Measurements from ENCODE around the gene PIBF1.
"Not testable (repeated sequence)": the region's sequence is repeated elsewhere in the genome, so short reads cannot be mapped to it uniquely, and the experiment has no call there.

PIBF1 gene

DNA sequence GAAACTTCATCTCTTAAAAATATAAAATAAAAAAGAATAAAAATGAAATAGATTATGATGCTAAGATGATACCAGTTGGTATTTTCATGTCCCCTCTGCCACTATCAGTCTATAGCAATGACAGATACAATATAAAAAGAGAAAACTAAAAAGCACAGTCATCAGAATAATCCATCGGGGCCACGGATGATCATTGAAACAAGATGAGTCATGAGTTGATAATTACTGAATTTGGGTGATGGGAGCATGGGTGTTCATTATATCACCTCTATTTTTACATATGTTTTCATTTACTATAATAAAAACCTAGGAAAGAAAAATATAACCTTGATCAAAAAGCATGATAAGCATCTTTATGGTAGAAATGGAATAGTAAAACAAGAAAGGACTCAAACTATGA, 41.1 kb downstream of the PIBF1 start:
- no peak for DNase-seq (ENCODE audit: low spot score)

GRCh38 chr13:72823724-72824123, 41.8 kb downstream of the PIBF1 start:
- no peak for DNase-seq (ENCODE audit: low spot score)

- no peak for DNase-seq (ENCODE audit: low spot score)
These were observed 52.7 kb downstream of the PIBF1 start for GRCh38 chr13:72834601-72835000.

GRCh38 chr13:72839831-72840426, 58.0 kb downstream of the PIBF1 start:
- peak; percentile 74 for DNase-seq (ENCODE audit: low spot score)

GRCh38 chr13:72842991-72843390, 61.1 kb downstream of the PIBF1 start:
- DNase-seq (ENCODE audit: low spot score) = no peak

DNA sequence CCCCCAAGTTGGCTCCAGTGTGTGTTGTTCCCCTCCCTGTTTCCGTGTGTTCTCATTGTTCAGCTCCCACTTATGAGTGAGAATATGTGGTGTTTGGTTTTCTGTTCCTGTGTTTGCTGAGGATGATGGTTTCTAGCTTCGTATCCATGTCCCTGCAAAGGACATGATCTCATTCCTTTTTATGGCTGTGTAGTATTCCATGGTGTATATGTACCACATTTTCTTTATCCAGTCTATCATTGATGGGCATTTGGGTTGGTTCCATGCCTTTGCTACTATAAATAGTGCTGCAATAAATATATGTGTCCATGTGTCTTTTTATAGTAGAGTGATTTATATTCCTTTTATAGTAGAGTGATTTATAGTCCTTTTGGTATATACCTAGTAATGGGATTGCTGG, 63.2 kb downstream of the PIBF1 start:
- DNase-seq (ENCODE audit: low spot score) = not testable (repeated sequence)

DNA sequence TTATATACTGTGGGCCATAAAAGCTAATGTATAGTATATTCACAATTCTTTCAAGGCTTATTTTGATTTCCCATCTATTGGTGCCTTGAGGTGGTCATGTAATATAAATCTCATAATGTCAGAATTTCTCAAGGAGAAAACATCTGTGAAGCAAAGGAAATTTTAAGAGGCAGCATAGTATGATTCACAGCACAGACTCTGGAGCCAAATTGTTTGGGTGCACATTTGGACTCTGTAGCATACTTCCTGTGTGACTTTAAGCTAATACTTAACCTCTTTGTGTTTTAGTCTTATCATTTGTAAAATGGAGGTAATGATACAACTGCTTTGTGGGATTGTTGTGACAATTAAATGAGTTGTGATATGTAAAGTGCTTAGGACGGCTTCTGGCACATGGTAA, 67.6 kb downstream of the PIBF1 start:
- DNase-seq (ENCODE audit: low spot score) = peak; percentile 25

DNA sequence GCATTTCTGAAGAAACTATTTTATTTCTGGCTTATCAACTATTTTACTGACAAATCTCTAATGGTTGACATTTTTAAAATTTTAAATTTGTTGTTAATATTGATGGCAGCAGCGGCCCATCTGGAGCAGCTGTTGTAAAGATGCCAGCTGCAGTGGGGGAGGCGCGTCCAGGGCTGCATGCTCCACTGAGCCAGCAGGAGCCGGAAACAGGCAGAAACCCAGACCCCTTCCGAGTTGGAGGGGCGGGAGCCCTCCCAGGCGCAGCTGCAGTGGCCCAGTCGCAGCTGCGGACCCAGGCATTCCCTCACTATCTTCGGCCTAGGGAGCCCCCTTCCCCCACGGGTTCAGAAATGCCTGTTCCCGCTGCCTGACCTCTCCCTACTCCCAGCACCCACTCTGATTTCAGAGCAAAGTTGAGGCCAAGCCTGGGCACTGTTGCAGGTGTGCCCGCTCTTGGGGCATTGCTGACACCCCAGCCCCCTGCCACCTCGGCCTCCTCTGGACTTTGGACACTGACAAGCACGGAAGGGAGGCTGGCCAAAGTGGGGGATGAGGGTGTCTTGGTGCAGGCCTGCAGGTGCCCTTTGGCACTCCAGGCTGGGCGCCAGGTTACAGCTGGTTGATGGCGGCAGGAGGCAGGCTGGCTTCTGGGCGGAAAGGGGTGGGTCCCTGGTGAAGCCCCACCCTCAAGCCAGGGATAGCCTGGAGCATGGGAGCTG, 69.2 kb downstream of the PIBF1 start:
- no peak for DNase-seq (ENCODE audit: low spot score)

GRCh38 chr13:72851678-72852014, 69.7 kb downstream of the PIBF1 start:
- no peak for DNase-seq (ENCODE audit: low spot score)

DNA sequence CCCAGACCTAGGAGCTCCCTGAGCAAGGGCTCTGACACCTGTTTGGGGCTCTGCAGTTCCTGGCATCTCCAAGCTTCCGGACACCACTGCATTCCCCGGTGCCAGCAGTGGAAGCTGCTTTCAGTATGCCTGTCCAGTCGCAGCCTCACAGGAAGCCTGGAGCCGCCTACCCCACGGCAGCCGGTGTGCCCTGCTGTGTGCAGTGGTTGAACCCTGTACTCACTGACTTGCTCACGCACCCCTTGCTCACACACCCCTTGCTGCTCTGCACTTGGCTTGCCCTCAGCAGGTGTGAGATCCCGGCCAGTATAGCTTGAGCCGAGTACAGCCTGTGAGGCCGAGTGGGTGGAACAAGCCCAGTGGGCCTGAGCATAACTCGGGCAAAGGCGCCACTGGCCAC, 70.3 kb downstream of the PIBF1 start:
- no peak for DNase-seq (ENCODE audit: low spot score)

GRCh38 chr13:72853000-72853399, 71.1 kb downstream of the PIBF1 start:
- DNase-seq (ENCODE audit: low spot score) = no peak

DNA sequence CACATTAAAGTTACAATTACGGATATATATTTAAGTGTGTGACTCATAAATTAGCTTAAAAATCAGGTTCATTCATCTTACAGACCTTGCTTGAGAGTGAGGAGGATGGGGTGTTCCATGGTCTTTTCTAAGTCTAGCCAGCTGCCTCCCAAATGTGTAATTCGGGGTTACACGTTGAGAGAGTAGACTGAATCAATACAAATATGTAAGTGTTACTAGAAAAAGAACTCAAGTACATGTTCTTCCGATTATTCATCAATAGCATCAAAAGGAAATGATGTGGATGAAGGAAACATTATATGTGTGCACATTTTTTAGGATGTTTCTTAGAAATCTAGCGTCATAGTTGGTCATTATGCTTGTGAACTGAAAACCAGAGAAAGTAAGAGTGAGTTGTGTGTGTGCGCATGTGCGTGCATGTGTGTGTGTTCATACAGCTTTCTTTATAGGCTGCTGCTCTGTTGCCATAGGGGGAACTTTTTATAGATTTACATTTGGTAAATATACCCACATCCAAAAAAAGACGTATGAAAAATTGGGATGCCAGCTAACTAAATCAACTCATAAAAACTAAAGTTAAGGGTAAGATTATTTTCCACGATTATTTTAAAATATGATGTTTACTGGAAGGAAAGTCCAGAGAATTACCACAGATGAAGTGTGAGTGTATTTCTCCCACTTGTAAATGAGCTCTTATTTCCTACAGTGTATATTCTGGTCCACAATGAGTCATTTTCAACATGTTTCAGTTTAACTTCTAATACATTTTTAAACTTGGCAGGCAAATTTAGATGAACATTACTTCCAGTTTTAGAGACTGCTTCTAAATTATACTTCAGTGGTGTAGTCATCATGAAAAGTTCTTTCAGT, 82.4 kb downstream of the PIBF1 start:
- peak; percentile 45 for DNase-seq (ENCODE audit: low spot score)

DNA sequence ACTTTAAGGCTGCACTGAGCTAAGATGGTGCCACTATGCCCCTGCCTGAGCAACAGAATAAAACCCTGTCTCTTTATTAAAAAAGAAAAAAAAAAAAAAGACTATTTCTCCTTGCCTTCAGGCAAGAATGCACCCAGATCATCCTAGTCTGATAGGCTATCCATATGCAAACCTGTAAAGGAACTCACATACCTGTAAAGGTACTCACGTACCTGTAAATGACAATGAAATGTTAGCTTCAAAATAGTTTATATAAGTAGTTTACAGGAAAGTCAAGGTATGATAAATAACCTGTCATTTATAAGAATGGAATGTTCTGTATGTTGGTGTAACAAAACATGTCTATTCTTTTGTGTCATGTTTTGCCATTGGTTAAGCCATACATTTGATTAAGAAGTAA, 86.3 kb downstream of the PIBF1 start:
- no peak for DNase-seq (ENCODE audit: low spot score)

- DNase-seq (ENCODE audit: low spot score) = no peak
These were observed 93.3 kb downstream of the PIBF1 start for GRCh38 chr13:72875233-72875632.

DNA sequence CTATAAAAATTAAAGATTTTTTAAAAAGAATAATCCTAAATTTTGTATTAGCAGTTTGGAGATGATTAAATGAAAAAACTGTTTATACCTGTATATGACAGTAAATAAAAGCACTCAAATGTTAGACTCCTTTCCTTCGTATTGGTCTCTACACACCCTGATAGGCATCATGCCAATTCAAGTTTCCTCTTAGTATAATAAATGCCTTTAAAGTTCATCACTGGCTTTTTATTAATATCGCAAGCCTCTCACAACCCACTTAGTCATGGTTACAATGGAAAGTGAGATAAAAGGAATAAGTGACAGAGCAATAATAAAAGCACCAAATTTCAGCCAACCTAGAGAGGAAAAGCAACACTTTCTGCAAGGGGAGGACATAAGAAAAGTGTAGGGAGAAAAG, 102.2 kb downstream of the PIBF1 start:
- DNase-seq (ENCODE audit: low spot score) = no peak

- peak; percentile 2 for DNase-seq (ENCODE audit: low spot score)
These were observed 104.5 kb downstream of the PIBF1 start for GRCh38 chr13:72886272-72887067.

DNA sequence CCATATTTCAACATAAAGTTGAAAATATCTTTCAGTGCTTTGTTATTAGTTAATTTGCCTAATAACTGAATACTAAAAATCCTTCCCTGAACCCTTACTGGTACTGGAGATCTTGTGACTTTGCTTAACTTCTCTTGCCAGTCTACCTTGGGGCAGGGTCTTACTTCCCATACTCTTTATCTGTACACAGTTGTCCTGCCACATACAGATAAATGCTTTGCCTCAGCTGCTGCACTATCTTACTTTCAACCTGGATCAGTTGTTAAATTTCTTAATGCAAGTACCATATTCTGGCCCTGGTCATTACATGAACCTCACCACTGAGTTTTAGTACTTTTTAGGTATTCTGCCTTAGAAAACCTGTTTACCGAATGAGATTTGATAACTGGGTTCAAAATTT, 107.6 kb downstream of the PIBF1 start:
- no peak for DNase-seq (ENCODE audit: low spot score)

- no peak for DNase-seq (ENCODE audit: low spot score)
These were observed 108.6 kb downstream of the PIBF1 start for GRCh38 chr13:72890546-72890945.

DNA sequence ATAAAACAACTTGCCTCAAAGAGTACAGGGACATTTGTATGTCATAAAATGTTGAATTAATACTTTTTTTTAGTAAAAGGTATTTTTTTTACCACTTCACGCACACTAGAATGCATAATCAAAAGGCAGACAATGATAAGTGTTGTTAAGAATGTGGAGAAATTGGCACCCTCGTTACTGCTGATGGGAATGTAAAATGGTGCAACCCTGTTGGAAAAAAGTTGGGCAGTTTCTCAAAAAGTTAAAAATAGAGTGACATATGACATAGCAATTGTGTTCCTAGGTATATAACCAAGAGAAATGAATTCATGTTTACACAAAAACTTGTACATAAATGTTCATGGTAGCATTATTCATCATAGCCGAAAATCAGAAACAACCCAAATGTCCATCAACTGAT, 109.5 kb downstream of the PIBF1 start:
- no peak for DNase-seq (ENCODE audit: low spot score)

GRCh38 chr13:72896869-72897268, 114.9 kb downstream of the PIBF1 start:
- no peak for DNase-seq (ENCODE audit: low spot score)

DNA sequence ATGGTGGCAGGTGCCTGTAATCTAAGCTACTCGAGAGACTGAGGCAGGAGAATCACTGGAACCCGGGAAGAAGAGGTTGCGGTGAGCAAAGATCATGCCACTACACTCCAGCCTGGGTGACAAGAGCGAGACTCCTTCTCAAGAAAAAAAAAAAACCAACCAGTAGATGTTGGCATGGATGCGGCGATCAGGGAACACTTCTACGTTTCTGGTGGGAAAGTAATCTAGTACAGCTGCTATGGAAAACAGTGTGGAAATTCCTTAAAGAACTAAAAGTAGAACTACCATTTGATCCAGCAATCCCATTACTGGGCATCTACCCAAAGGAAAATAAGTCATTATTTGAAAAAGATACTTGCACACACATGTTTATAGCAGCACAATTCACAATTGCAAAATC, 119.6 kb downstream of the PIBF1 start:
- not testable (repeated sequence) for DNase-seq (ENCODE audit: low spot score)

GRCh38 chr13:72908416-72908815, 126.5 kb downstream of the PIBF1 start:
- DNase-seq (ENCODE audit: low spot score) = no peak
